ENCODE measurements around the gene RGS7.
"Not testable (repeated sequence)": the region's sequence is repeated elsewhere in the genome, so short reads cannot be mapped to it uniquely, and the experiment has no call there.

The RGS7 gene

DNA sequence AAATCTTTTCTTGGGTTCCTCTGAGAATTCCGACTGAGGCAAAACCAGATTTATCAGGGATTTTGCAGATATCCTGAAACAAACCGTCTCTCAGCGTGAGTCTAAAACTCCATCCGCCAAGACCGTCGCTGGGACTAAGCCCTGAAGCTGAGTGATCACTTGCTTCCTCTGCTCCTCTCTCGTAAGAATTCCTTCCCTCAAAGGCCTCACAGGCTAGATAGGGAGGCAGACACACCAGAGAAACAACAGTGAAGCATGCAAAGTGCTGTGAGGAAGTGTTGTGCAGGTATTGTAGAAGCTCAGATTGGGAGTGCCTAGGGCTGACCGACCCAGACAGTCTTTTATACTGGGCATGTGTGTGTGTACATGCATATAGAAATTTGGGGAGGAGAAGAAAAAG lies 119.1 kb downstream of the RGS7 start:
- no peak overlapping the region for H3K4me3 ChIP-seq (ENCODE audit: control insufficient read depth, low read depth, low read length)
- DNase-seq (ENCODE audit: low read depth) = no peak
- TF ChIP-seq, protein P1, sequence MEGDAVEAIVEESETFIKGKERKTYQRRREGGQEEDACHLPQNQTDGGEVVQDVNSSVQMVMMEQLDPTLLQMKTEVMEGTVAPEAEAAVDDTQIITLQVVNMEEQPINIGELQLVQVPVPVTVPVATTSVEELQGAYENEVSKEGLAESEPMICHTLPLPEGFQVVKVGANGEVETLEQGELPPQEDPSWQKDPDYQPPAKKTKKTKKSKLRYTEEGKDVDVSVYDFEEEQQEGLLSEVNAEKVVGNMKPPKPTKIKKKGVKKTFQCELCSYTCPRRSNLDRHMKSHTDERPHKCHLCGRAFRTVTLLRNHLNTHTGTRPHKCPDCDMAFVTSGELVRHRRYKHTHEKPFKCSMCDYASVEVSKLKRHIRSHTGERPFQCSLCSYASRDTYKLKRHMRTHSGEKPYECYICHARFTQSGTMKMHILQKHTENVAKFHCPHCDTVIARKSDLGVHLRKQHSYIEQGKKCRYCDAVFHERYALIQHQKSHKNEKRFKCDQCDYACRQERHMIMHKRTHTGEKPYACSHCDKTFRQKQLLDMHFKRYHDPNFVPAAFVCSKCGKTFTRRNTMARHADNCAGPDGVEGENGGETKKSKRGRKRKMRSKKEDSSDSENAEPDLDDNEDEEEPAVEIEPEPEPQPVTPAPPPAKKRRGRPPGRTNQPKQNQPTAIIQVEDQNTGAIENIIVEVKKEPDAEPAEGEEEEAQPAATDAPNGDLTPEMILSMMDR (conservative IDR thresholded peaks at IDR 0.05; ENCODE audit: control insufficient read depth, insufficient read depth, low read depth, low read length) = no peak

DNA sequence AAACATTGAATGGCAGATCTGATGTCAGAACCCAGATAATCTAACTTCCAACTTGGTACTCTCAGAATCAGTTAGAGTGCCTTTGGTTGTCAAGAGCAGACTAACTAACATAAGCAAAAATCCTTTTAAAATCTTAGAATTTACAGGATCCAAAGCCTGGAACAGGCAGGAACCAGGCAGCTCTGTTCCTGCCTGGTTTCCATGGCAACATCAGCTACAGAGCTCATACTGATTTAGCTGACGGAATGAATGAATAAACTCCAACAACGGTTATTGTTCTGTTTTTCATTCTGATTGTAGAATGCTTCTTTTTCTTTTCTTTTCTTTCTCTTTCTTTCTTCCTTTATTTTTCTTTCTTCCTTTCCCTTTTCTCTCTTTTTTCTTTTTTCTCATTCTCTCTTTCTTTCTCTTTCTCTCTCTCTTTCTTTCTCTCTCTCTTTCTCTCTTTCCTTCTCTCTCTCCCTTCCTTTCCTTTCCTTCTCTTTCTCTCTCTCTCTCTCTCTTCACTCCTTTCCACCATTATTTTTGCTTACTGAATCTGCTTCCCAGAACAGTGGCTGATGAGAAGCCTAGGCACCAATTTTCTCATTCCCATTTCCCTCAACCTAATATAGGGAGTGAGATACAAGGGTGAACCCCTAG lies 121.6 kb downstream of the RGS7 start:
- H3K4me3 ChIP-seq (ENCODE audit: control insufficient read depth, low read depth, low read length) = no peak overlapping the region
- DNase-seq (ENCODE audit: low read depth) = peak; percentile 26
- TF ChIP-seq, protein P1 (conservative IDR thresholded peaks at IDR 0.05; ENCODE audit: control insufficient read depth, insufficient read depth, low read depth, low read length) = no peak

DNA sequence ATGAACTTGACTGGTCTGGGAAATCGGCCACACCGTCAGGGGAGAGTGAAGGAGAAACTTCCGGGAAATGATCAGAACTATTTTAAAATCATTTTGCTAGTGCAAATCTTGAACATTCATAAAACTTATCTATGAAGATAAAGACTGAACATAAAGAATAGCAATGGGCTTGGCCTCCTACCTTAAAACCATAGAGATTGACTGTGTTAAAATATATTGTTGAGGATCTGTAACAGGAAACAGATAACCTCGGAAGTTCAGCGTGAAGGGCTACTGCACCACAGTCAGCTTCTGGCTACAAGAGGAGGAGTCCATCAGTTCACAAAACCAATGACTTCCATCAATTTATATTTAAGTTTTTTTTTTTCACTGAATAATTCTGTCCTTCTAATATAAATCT lies 127.3 kb downstream of the RGS7 start:
- no peak overlapping the region for H3K4me3 ChIP-seq (ENCODE audit: control insufficient read depth, low read depth, low read length)
- DNase-seq (ENCODE audit: low read depth) = no peak
- TF ChIP-seq, protein P1 (conservative IDR thresholded peaks at IDR 0.05; ENCODE audit: control insufficient read depth, insufficient read depth, low read depth, low read length) = no peak

DNA sequence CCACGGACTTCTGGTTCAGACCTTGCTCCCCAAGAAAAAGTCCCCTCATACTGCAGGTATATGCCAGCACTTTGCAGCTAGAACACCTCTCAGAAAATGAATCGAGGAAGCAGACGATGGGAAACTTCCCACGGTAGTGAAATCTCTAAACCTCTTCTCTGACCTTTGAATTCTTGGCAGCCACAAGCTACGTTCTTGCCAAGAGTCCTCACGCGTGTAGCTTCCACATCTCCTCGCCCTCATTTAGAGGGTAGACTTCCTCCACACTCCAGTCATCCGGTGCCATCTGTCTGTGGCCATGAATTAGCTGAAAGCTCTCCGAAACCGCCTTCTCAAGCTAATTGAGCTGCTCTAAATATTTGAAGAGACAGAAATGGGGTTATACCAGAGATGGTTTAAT lies 127.8 kb downstream of the RGS7 start:
- no peak for DNase-seq (ENCODE audit: low read depth)
- TF ChIP-seq, protein P1 (conservative IDR thresholded peaks at IDR 0.05; ENCODE audit: control insufficient read depth, insufficient read depth, low read depth, low read length) = no peak
- H3K4me3 ChIP-seq (ENCODE audit: control insufficient read depth, low read depth, low read length) = no peak overlapping the region

DNA sequence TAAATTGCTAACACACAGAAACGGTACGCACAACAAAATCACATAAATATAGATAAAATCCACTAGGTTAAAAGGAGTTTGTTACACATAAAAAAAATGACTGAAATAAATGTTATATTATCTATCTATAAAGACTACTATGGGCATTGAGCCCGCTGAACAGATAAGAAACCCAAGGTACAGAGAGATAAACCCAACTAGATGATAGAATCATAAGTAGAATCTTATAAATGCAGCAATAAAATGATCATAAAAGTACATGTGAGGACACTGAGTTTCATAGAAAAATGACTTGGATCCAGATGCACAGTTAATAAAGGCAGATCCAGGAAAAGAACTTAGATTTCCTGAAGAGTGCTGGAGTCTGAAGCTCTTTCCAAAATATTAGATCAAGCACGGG lies 128.7 kb downstream of the RGS7 start:
- TF ChIP-seq, protein P1 (conservative IDR thresholded peaks at IDR 0.05; ENCODE audit: control insufficient read depth, insufficient read depth, low read depth, low read length) = no peak
- DNase-seq (ENCODE audit: low read depth) = no peak
- H3K4me3 ChIP-seq (ENCODE audit: control insufficient read depth, low read depth, low read length) = no peak overlapping the region

DNA sequence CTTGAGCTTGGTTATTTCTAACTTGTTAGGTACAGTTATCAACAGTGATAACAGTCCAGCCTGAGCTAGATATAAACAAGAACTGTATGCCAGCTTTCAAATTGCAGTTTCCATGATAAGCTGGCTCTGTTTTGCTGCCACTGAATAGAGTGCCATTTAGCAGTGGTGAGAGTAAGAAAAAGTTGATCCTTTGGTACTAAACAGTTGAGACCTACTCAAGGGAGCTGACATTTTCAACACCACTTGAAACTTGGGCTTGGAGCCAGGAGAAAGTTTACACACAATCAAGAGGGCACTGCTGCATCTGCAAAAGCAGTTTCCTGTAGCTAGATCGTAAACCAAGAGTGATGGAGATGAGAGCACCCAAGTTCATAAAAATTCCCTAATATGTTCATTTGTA lies 131.3 kb downstream of the RGS7 start:
- DNase-seq (ENCODE audit: low read depth) = no peak
- TF ChIP-seq, protein P1 (conservative IDR thresholded peaks at IDR 0.05; ENCODE audit: control insufficient read depth, insufficient read depth, low read depth, low read length) = no peak
- no peak overlapping the region for H3K4me3 ChIP-seq (ENCODE audit: control insufficient read depth, low read depth, low read length)

DNA sequence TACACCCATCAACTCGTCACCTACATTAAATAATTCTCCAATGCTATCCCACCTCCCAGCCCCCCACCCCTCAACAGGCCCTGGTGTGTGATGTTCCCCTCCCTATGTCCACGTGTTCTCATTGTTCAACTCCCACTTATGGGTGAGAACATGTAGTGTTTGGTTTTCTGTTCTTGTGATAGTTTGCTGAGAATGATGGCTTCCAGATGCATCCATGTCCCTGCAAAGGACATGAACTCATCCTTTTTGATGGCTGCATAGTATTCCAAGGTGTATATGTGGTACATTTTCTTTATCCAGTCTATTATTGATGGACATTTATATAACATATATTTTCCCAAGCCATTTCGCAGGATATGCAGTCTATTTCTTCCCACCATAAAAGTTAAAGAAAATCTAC lies 132.8 kb downstream of the RGS7 start:
- H3K4me3 ChIP-seq (ENCODE audit: control insufficient read depth, low read depth, low read length); DNase-seq (ENCODE audit: low read depth): not testable (repeated sequence)

DNA sequence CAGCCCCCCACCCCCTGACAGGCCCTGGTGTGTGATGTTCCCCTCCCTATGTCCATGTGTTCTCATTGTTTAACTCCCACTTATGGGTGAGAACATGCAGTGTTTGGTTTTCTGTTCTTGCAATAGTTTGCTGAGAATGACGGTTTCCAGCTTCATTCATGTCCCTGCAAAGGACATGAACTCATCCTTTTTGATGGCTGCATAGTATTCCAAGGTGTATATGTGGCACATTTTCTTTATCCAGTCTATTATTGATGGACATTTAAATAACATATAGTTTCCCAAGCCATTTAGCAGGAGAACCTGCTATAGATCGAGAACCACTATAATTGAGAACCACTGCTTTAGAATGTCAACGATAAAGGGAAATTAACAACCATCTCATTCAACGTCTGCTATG lies 134.2 kb downstream of the RGS7 start:
- H3K4me3 ChIP-seq (ENCODE audit: control insufficient read depth, low read depth, low read length); DNase-seq (ENCODE audit: low read depth): not testable (repeated sequence)
